Activated CD4-positive, alpha-beta T cell treated with anti-CD3 and anti-CD28 coated beads, Interleukin-2, amount 50 U/mL, for 16 hours (primary cell): Measurements from ENCODE around the gene TIMP2.
"Not testable (repeated sequence)": the region's sequence is repeated elsewhere in the genome, so short reads cannot be mapped to it uniquely, and the experiment has no call there.

ENCODE experiments used
- DNase-seq: peaks from one replicate; pipeline ENCODE4 v3.0.0-alpha.2; 2020

Gene TIMP2

DNA sequence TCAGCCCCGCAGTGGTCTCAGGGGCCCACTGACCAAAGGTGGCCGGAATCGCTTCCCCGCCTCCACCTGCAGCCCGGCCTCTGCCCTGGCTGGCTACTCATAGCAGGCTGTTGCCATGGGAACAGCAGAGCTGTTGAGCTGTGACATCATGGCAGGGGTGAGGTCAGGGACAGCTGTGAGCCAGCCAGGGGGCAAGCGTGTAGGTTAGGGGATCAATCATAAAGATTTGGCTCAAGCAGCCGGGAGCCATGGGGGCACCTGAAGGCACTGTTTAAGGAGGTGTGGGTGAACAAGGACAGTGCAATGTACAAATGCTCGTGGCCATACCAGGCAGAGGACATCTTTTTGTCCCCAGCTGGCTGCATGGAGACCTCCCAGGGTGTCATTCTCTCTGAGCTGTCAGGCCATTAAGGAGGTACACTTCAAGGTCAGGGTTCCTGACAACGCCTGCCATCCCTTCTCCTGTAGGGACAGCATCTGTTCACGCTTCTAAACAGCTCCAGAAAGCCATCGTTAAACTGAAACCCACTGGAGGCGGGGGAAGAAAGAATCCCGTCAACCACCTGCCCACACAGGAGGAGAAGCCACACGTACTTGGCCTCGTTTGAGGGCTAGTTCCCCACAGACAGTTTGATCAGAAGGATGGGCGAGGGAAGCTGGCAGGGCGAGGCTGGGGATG is 21.9 kb downstream of the TIMP2 start, which contains the start of gene CEP295NL:
Gene CEP295NL, minus strand, starts transcription at position 101 of the 679 bp plus-strand sequence. CDS start 1,373 bp downstream, outside the sequence.
- peak; percentile 34 for DNase-seq

DNA sequence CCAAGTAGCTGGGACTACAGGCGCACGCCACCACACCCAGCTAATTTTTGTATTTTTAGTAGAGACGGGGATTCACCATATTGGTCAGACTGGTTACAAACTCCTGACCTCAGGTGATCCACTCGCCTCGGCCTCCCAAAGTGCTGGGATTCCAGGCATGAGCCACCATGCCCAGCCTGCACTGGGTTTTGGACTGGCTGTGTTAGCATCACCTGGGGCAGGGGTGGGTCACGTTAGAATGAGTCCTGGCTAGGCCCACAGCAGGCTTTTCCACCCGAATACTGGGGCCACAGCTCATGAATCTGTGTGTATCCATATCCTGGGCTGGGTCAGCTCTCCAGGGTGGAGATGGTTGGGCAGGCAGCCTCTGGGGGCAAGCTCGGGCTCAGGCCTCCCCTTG is 23.0 kb downstream of the TIMP2 start:
- DNase-seq, result not testable (repeated sequence)

GRCh38 chr17:78901806-78902205 is 23.4 kb downstream of the TIMP2 start:
- DNase-seq, result no peak

- DNase-seq, result no peak
These were observed 24.4 kb downstream of the TIMP2 start for GRCh38 chr17:78900816-78901215.

DNA sequence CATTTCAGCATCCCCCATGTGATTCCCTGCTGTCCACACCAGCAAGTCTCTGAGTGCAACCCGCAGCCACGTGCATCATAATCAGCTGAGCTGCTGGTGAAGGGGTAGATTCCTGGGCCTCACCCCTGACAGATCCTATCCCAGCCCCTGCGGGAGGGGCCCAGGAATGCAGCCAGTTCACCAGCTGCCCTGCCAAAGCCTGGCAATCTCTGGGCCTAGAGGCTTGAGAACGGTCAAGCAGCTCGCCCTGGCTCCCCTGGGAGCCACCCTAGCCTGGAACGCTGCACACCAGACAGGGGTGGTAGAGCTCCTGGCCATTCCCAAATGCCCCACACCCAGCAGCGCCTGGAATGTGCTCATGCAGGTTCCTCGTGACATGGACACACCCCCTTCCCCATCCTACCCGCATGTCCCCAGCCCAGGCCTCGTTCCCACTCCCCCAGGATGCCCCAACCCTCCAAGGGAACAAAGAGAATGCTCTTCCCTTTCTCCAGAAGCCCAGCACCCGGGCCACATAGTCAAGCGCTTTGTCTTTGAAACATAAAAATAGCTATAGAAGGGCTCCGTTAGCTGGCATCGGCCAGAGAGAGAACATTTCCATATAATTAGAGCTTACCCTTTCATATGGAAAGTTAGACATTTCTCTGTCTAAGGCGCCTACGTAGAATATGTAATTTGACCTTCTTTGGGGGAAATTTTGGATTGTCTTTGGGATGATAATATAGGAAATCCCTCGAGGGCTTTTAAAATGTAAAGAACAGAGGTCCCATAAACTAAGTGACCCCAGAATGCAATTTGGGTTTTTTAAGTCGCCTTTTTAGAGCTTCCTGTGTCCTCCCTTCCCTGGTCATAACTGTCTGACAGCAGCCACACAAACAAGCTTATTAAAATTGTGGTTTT is 25.6 kb downstream of the TIMP2 start:
- no peak for DNase-seq

DNA sequence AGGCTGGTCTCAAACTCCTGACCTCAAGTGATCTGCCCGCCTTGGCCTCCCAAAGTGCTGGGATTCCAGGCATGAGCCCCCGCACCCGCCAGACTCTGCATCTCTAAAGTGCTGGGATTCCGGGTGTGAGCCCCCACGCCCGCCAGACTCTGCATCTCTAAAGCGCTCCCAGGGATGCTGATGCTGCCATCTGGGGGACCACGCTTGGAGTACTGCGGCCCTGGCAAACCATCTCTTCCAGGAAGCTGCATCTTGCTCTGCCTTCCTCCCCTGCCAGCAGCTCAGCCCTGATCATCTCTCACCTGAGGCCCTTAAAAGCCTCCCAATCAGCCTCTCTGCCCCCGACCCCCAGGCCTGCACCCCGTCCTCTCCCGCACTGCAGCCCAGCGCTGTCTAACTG is 26.2 kb downstream of the TIMP2 start:
- DNase-seq, result no peak

DNA sequence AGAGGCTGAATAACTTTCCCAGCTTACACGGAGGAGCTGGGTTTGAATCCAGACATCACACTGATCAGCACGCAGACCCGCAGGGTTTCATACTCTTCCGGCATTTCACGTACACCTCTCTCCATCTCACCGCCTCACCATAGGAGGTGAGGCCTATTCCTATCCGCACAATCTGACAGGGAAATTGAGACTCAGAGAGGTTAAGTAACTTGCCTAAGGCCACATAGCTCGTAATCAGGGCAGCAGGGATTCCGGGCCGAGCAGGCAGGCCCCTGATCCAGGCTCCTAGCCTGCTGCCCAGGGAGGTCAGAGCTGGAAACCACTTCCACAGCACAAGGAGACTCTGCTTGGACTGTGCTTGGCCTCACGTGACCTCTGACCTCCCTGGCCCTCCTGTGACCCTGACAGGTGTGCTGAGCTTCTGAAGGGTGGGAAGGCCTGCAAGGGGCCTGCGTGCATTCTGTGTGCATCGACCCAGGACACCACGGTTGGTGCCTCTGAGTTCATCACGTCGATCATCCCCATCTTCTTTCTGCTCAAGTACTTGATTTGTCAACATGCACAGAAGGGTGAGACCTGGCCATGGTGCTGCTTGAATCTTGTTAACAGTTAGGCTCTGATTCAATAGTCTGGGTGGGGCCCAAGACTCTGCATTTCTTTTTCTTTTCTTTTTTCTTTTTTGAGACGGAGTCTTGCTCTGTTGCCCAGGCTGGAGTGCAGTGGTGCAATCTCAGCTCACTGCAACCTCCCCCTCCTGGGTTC is 26.9 kb downstream of the TIMP2 start:
- DNase-seq, result no peak

- no peak for DNase-seq
These were observed 27.5 kb downstream of the TIMP2 start for GRCh38 chr17:78897664-78898047.

GRCh38 chr17:78896834-78897663 is 28.1 kb downstream of the TIMP2 start:
- no peak for DNase-seq

DNA sequence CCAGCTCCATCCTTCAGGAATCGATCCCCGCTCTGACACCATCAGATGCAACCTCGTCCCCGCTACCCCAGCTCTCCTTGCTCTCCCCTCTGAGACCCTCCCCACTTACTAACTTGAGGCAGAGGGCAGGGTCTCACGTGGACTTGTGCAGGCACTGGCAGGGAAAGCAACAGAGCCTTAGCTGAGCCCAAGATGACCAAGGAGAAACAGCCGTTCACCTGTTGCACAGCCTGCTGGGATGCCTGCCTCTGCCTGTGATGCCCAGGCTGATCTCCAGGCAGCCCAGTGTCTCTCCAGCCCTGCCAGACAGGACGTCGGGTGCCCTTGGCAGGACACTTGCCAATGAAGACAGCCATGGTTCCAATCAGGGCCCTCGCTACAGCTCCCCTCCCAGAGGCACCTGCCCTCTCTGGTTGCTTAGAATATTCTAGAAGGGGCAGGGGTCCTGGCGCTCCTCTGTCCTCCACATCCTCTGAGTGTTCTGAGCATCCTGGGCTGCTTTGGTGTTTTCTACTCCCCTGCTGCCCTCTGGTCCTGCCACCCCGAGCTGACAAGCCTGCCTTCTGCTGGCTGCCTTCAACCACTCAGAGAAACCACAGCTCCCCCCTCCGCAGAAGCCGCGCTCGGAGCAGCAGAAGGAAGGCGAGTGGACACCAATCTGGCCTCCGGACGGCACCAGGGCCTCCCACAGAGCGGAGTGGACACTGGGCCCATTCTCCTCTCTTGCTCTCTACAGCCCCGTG is 28.9 kb downstream of the TIMP2 start:
- DNase-seq, result no peak

DNA sequence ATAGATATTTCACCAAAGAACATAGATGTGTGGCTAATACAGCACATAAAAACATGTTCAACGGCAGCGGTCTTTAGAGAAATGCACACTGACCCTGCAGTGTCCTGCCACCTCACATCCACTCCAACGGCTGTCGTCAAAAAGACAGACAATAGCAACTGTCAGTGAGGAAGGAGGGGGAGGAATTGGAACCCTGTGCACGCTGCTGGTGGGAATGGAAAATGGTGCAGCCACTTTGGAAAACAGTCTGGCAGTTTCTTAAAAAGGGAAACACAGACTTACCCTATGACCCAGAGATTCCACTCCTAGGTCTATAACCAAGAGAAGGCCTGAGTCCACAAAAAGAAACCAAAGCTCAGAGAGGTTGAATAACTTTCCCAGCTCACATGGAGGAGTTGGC is 29.9 kb downstream of the TIMP2 start:
- no peak for DNase-seq

GRCh38 chr17:78893684-78894083 is 31.5 kb downstream of the TIMP2 start:
- no peak for DNase-seq

- no peak for DNase-seq
These were observed 32.2 kb downstream of the TIMP2 start for GRCh38 chr17:78892936-78893379.

- no peak for DNase-seq
These were observed 32.7 kb downstream of the TIMP2 start for GRCh38 chr17:78892520-78892919.

GRCh38 chr17:78892062-78892456 is 33.1 kb downstream of the TIMP2 start:
- DNase-seq, result no peak

- no peak for DNase-seq
These were observed 33.7 kb downstream of the TIMP2 start for GRCh38 chr17:78891406-78892061.

DNA sequence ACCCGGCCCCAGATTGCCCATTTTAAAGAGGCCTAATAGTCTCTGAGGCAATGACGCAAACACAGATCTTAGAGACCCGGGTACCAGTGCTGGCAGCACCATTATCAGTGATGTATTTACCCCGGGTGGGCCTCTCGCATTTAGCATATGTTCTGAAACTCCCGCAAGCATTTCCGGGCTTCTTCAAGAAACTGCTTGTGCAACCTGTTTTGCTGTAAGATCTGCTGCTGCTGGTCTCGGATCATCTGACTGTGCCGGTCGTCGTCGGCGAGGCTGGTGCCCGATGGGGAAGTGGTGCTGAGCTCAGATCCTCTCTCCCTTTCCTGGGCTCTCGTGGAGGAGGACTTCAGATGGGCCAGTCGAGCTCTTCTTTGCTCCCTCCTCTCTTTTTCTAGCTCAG is 34.7 kb downstream of the TIMP2 start:
- DNase-seq, result peak; percentile 70

GRCh38 chr17:78890096-78890495 is 35.1 kb downstream of the TIMP2 start:
- not testable (repeated sequence) for DNase-seq

GRCh38 chr17:78889531-78889930 is 35.7 kb downstream of the TIMP2 start:
- peak; percentile 42 for DNase-seq

DNA sequence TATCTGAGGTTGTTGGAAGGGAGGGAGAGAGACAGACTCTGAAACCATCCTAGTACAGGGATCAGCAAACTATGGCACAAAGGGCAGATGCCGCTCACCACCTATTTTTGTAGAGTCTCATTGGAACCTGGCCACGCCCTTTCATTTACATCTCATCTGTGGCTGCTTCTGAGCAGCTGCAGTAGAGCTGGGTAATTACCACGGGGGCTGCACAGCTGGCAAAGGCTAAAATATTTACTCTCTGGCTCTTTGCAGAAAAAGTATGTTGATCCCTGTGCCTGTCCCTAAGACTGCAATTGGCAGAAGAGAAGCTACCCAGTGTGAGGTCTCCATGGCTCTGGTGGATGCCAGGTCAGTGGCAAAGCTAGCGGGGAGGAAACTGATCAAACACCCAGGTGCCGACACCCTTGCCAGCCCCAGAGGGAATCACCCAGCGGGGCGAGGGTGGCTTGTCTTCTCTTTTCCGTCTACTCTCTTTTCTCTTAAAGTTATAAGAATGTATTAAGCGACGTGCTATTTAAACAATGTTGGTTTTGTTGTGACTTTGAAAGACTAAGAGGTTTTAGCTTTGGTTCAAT is 36.2 kb downstream of the TIMP2 start:
- DNase-seq, result no peak

- DNase-seq, result no peak
These were observed 38.2 kb downstream of the TIMP2 start for GRCh38 chr17:78886954-78887353.
